SU-DHL-6 (cell line): ENCODE data around the gene MAD2L1.

ENCODE experiments used
- CTCF ChIP-seq: fragments of 200-600 bp; sonication (generic); IDR thresholded peaks from one replicate; pipeline ENCODE4 v1.5.1; 2017; ENCODE audit warnings: antibody characterized with exemption, mild to moderate bottlenecking, low read length, moderate library complexity; ENCODE audit not compliant: insufficient read depth, poor library complexity, severe bottlenecking
- EZH2phosphoT487 ChIP-seq: fragments of 200-600 bp; sonication (generic), shearing (Covaris generic); conservative IDR thresholded peaks from 2 replicates; pipeline ENCODE4 v1.6.1; 2018; ENCODE audit warnings: mild to moderate bottlenecking, antibody characterized with exemption, low read length, moderate library complexity, mixed read lengths

- TF ChIP-seq CTCF (no peak), EZH2phosphoT487 (no peak)
These were observed 10.9 kb downstream of the MAD2L1 start for GRCh38 chr4:120055795-120056194.
